HL-60 (cell line): Measurements from ENCODE around the gene TTN.

ENCODE experiments used
- DNase-seq, 2 experiments: peaks; one replicate each; pipeline ENCODE4 v3.0.0-alpha.2; 2010 to 2020; ENCODE audit warnings: low read depth in 1 of 2, low spot score in 1 of 2
- H3K27ac ChIP-seq: fragments of 250-450 bp; sonication (Bioruptor Pico); replicated peaks from 2 replicates; pipeline ENCODE4 v1.5.1; 2020; ENCODE audit warnings: mild to moderate bottlenecking, moderate library complexity
- H3K27me3 ChIP-seq: fragments of 250-450 bp; sonication (Bioruptor Pico); 2 replicates; pipeline ENCODE4 v1.5.1; 2021; ENCODE audit warnings: mild to moderate bottlenecking, moderate library complexity; ENCODE audit not compliant: insufficient read depth, poor library complexity, severe bottlenecking
- H3K4me3 ChIP-seq: replicated peaks from 2 replicates; pipeline ENCODE4 v1.5.1; 2011; ENCODE audit warnings: mild to moderate bottlenecking, control low read depth, low read length; ENCODE audit not compliant: insufficient read depth
- CTCF ChIP-seq: IDR thresholded peaks from one replicate; pipeline ENCODE4 v1.5.1; 2011; ENCODE audit warnings: low read length, control low read depth, inconsistent platforms; ENCODE audit not compliant: insufficient read depth
- GABPA ChIP-seq: IDR thresholded peaks from 2 replicates; pipeline ENCODE4 v1.6.1; 2012; ENCODE audit warnings: low read depth
- POLR2AphosphoS5 ChIP-seq: IDR thresholded peaks from 2 replicates; pipeline ENCODE4 v1.6.1; 2012; ENCODE audit warnings: low read depth
- SPI1 ChIP-seq: IDR thresholded peaks from 2 replicates; pipeline ENCODE4 v1.6.1; 2012; ENCODE audit warnings: low read depth, mild to moderate bottlenecking, borderline replicate concordance
- TF ChIP-seq, protein P1 (sequence below): IDR thresholded peaks from 2 replicates; pipeline ENCODE4 v1.6.1; 2012; ENCODE audit warnings: low read depth; ENCODE audit not compliant: insufficient replicate concordance

Gene TTN

DNA sequence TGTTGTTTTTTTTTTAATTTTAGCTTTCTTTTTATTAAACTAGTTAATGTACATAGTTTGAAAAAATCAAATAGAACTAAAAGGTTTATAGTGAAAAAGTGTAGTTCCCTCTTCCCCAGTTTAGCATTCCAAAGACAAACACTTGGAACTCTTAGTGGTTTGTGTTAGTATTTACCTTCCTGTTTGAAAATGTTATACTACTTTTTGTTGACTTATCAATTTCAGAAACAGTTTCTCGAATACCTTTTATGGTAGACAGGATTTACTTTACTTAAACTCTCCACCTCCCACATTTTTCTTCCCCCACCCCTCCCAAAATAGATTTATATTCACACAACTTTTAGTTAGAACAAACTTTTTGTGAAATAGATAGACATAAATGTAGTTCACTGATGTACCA, 300.3 kb downstream of the TTN start:
- no peak for TF ChIP-seq GABPA
- Histone ChIP-seq H3K27me3 (no peaks in the 10 kb centered on the region), H3K4me3 (no peak overlapping the region), H3K27ac (no peak overlapping the region)
- DNase-seq = no peak

DNA sequence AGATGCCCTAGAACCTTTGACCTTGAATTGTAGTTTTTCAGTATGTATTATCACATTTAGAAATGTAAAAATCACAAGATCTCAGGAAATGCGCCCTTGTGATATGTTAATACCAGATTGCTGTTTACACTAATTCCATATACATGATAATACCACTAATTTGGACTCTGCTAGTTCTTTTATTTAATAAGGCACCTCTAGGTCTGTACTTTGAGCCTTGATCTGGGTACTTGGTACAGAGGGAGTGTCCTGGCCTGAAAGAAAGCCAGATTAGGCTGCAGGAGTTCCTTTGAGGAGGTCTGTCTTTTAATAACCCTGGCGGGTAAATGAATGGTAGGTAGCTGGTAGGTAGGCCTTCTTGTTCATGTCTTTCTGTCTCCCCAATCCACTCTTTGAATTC, 300.7 kb downstream of the TTN start:
- no peak for TF ChIP-seq CTCF
- no peak for TF ChIP-seq POLR2AphosphoS5
- TF ChIP-seq GABPA = no peak
- TF ChIP-seq, protein P1, sequence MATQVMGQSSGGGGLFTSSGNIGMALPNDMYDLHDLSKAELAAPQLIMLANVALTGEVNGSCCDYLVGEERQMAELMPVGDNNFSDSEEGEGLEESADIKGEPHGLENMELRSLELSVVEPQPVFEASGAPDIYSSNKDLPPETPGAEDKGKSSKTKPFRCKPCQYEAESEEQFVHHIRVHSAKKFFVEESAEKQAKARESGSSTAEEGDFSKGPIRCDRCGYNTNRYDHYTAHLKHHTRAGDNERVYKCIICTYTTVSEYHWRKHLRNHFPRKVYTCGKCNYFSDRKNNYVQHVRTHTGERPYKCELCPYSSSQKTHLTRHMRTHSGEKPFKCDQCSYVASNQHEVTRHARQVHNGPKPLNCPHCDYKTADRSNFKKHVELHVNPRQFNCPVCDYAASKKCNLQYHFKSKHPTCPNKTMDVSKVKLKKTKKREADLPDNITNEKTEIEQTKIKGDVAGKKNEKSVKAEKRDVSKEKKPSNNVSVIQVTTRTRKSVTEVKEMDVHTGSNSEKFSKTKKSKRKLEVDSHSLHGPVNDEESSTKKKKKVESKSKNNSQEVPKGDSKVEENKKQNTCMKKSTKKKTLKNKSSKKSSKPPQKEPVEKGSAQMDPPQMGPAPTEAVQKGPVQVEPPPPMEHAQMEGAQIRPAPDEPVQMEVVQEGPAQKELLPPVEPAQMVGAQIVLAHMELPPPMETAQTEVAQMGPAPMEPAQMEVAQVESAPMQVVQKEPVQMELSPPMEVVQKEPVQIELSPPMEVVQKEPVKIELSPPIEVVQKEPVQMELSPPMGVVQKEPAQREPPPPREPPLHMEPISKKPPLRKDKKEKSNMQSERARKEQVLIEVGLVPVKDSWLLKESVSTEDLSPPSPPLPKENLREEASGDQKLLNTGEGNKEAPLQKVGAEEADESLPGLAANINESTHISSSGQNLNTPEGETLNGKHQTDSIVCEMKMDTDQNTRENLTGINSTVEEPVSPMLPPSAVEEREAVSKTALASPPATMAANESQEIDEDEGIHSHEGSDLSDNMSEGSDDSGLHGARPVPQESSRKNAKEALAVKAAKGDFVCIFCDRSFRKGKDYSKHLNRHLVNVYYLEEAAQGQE = no peak
- DNase-seq = no peak
- H3K27ac ChIP-seq = no peak overlapping the region
- no peak overlapping the region for H3K4me3 ChIP-seq
- no peaks in the 10 kb centered on the region for H3K27me3 ChIP-seq

GRCh38 chr2:178506101-178506500, 301.1 kb downstream of the TTN start:
- no peak overlapping the region for H3K27ac ChIP-seq
- no peak for DNase-seq
- H3K4me3 ChIP-seq = no peak overlapping the region
- TF ChIP-seq, protein P1 = no peak
- TF ChIP-seq CTCF (no peak), POLR2AphosphoS5 (no peak), SPI1 (no peak), GABPA (no peak)
- H3K27me3 ChIP-seq = no peaks in the 10 kb centered on the region

- no peak for TF ChIP-seq SPI1
- TF ChIP-seq POLR2AphosphoS5 = no peak
- no peak for TF ChIP-seq GABPA
- no peak for TF ChIP-seq CTCF
- TF ChIP-seq, protein P1 = no peak
- no peak for DNase-seq
- H3K27ac ChIP-seq = no peak overlapping the region
These were observed 304.5 kb downstream of the TTN start for GRCh38 chr2:178502751-178503150.

More at GRCh38 chr2:178502751-178503150, 304.5 kb downstream of the TTN start:
- no peak overlapping the region for H3K4me3 ChIP-seq
- no peaks in the 10 kb centered on the region for H3K27me3 ChIP-seq
